Right lung (tissue), 5 donors: ENCODE results near the gene CD58. TPM values are rescaled to one million over a fixed set of nuclear protein-coding genes. Genes with fewer than 3 reads are reported as not detected.
"Not testable (repeated sequence)": the region's sequence is repeated elsewhere in the genome, so short reads cannot be mapped to it uniquely, and the experiment has no call there.

Experiments
- DNase-seq, 2 donors: peaks; one replicate each; pipeline ENCODE4 v3.0.0-alpha.2; 2013
- polyA plus RNA-seq, 5 donors: library from polyadenylated mRNA; unstranded; fragments of 120-200 nt; gene quantifications; one replicate each; pipeline versions ENCODE4 v1.2.1 to v1.2.3, GENCODE V29; 2013; ENCODE audit warnings: inconsistent platforms in 1 of 5, low replicate concordance in 1 of 5; ENCODE audit not compliant: insufficient read length in 5 of 5, insufficient read depth in 1 of 5

Gene CD58
- polyA plus RNA-seq, 5 donors = 9.6 to 16.9 (median 14.0) TPM

DNA sequence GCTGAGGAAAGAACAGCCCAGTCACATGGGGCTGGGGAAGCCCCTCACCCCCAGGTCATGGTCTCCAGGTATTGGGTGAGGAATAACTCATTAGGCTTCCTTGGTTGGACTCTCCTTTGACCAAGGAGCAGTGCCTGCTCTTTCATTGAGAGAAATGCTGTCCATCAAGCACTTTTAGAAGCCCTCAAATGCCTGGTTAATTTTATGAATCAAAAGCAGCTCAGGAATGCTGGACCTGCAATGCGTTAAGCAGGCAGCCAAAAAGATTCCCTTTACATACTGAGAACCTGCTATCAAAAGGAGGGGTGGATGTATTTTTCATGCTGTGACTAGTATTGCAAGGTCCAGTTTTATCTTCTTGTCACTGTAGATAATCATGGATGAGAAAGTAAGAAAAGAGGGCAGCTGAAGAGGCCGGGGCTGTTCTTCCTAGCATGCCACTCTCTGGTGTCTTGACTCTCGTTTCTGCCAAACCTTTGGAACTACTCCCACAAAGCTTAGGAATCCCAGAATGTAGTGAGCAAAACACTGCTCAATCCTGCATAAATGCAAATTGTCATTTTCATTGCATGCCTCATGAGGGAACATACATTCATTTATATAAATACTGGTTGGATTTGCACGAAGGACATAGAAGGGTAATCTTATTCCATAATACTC, 2.1 kb upstream of the CD58 start:
- no peak for DNase-seq

DNA sequence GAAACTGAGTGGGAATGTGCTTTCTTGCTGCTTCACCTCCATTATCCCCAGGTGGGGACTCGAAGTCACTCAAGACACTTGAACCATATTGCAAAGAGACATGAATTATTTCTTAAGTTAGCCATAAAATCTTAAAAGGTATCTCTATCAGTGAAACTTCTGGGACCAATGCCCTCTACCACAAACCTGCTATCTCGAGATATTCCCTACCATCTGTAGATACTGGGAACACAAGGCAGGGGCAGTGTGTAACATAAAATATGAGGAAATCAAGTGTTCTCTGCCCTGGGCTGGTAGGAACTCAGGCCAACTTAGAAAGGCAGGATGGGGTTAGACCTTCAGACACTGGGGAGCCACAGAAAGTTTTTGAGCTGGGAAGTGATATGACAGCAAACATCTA, 1.3 kb upstream of the CD58 start:
- DNase-seq = no peak

DNA sequence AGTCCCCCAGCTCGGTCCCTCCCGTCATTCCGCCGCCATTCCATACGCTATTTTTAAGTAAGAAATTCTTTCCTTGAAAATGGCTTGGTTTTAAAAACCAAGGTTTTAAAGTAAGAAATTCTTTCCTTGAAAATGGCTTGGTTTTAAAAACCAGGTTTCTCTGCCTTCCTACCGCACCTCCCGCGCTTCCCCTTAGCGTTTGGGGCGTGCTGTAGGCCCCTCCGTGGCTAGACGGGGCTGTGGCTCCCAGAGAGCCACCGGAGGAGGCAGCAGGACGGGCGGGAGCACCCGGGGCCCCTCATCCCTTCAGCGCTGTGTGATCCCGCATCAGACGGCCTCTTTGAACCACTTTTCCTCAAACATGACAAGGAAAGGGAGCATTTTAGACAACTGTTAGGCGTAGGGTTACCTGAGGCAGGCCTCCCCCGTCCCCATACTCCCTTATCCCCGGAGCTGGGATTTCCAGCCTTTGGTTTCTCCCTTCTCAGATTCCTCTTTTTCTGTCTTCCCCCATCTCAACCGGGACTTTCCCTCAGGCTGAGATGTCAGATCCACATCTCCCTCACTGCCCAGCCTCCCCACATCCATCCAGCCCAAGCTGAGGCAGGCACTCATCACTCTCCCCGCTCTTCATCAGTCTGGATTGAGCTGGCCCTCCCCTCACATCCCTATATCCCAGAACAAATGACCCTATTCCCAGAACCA, 541 bp upstream of the CD58 start:
- peak in 1 of 2 donors; percentile 11 for DNase-seq

DNA sequence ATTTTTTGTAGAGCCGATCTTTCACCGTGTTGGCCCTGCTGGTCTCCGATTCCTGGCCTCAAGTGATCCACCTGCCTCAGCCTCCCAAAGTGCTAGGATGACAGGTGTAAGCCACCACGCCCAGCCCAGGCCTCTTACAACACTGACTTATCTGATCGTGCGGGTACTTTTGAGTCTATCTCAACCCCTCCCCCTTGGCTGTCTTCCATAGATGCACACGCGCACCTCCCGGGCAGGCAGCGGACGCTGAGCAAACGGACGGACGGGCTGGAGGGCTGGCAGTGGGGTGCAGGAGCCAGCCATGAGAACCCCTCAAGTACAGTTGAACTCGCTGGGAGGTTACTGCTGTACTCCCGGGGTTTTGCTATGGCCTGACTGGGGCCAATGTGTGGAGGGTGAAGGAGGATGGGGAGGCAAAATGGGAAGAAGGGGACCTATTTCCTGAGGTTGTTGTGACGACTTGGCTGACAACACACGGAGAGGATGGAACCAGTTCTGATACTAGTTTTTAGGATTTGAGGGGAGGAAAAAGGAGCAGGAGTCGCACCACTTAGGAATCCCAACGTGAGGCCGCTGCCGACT, 959 bp downstream of the CD58 start:
- peak in 1 of 2 donors; percentile 21 for DNase-seq

DNA sequence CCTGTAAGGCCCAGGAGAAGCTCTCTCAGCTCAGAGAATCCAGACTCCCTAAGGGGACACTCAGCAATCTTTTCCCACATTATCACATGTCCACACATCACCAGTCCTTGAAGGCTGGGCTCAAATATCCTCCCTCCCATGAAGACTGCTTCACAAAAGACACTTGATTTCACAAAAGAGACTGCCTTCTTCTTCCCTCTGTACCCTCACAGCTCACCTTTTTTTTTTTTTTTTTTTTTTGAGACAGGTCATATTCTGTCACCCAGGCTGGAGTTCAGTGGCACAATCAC, 1.5 kb downstream of the CD58 start:
- DNase-seq = no peak

DNA sequence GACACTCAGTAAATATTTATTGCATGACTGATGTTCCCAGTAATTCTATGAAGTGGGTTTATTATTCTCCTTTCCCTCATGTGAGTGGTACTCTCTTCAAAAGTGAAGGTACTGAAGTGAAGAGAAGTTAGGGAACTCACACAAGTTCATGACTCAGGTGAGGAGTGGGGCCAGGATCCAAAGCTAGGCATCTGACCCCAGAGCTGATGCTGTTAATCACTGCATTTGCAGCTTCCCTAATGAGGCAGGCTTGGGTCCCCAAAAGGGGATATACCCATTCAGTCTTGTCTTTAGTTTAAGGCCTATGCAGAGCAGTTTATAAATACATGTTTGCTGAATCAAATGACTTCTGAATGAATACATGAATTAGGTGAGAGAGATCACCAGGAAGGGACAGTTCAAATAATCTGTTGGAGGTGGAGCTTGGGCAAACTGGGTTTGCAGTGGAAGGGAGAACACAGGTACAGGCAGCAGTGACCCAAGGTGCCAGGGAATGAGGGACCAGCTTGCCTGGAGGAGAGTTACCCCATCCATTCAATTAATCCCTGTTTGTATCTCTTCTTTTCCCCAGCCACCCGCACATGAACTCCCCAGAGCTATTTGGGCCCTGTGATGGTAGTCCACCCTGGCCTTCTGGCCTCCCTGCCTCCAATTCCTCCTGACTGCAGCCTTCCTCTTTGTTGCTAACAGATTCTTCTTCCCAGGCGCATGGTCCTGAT, 2.0 kb downstream of the CD58 start:
- DNase-seq = no peak

DNA sequence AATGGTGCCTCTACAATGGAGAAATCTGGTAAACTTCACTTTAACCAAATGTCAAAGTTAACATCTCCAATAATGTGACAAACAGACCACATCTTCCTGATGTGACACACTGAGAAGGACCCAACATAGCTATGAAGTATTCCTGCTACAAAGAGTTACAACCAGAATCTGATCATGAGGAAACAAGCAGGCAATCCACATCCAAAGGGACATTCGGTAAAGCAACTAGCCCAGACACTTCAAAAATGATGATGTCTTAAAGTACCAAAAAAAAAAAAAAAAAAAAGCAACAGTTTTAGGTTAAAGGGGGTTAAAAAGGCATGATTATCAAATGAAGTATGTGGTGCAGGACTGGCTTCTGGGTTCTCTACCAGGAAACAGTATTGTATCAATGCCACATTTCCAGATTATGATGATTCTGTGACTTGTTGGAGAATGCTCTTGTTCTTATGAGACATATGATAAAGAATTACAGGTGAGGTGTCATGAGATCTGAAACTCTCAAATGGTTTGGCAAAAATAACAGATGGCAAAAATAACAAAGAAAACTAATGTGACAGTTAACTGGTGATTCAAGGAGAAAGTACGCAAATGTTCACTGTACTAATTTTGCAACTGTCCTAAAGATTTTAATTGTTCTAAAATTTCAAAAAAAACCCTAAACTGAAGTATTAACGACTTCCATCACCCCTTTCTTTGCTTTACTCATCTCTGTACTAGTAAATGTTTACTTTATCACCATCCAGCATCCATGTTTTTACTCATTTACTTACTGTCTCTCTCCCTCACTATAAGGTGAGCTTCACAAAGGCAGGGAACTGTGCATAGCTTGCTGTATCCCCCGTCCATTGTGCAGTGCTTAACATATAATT, 2.8 kb downstream of the CD58 start:
- DNase-seq = no peak

DNA sequence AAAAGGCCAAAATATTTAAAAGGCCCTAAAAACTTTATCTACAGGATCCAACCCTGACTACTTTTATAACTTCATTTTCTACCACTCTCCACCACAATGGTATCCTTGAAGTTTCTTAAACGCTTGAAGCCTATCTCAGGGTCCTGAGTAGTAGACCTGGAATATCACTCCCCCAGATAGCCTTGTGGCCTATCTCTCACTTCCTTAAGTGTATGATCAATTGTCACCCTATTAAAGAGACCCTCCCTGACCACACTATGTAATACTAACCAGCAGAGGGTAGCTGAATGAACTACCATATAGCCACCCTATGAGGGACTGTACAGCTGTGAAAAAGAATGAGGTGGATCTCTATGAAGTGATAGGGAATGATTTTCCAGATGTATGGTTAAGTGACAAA, 5.6 kb downstream of the CD58 start:
- no peak for DNase-seq

DNA sequence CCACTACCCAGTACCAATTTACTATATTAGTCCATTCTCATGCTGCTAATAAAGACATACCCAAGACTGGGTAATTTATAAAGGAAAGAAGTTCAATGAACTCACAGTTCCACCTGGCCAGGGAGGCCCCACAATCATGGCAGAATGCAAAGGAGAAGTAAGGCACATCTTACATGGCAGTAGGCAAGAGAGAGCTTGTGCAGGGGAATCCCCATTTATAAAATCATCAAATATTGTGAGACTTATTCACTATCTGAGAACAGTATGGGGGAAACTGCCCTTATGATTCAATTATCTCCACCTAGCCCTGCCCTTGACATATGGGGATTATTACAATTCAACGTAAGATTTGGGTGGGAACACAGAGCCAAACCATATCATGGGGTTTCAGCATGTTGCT, 6.4 kb downstream of the CD58 start:
- DNase-seq = no peak

DNA sequence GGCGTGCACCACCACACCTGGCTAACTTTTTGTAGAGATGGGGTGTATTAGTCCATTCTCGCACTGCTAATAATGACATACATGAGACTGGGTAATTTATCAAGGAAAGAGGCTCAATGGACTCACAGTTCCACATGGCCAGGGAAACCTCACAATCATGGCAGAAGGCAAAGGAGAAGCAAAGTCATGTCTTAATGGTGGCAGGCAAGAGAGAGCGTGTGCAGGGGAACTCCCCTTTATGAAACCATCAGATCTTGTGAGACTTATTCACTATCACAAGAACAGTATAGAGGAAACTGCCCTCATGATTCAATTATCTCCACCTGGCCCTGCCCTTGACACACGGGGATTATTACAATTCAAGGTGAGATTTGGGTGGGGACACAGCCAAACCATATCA, 8.4 kb downstream of the CD58 start:
- not testable (repeated sequence) for DNase-seq

DNA sequence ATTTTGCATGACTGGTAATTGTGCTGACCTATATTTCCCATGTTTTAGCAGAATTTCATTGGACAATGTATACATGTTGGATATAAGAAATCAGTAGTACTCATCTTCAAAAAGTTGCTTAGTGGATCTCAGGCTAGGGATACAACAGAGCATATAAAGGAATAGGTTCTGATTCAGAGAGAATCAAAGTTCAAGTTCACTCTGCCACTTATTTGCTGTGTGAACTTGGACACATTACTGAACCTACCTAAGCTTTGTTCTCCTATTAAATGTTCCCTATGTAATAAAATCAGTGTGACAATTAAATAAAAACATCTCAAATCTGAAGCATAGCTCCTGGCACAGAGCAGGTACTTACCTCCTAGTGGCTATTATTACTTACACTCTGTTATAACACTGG, 9.3 kb downstream of the CD58 start:
- no peak for DNase-seq

DNA sequence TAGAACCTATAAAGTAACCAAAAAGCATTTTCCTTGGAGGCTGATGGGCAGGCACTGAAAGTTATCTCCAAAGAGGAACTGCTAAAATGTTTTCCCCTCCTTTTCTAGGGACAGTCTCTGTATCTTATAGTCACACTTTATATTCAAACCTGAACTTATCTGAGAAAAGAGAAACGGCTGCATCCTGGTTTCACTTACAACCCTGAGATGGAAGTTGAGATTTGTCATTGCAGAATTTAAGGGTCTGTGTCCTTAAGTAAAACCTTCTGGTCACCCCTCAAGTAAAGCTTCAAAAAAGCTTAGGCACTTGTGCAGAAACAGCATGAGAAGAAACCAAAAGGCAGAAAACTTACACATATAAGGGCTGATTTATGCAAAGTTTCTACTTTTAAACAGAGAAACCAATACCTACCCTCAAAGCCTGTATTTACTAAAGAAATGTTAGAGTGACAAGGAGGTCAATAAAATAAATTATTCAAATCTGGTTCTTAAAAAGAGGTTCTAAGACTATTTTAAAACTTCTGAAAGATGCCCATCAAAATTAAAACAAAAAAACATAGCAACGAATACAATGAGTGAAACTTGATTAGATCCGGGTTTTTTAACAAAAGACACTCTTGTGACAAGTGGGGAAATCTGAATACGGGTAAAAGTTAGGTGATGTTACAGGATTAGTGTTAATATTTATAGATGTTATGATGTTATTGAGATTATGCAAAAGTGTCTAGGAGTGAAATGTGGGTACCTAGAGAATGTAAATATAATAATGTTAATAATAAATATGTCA, 9.9 kb downstream of the CD58 start:
- no peak for DNase-seq

DNA sequence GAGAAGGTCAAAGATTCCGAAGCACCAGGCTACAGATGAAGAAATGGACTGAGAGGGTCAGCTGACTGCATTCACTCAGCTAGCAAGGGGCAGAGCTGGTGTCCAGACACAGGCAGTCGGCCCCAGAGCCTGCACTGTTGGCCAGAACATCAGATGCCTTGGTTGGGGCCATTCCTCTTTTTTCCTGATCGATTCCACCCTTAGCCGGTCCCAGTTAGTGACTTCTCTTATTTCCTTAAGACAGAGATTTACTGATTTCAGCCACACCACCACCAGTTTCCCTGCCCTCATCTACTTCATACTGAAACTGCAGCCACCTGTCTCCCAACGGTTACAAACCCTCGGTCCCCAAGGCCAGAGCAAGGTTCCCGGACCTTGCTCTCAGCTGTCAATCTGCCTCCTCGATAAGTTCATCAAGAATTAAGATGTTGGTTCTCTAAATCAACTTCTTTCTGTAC, 11.5 kb downstream of the CD58 start:
- DNase-seq = no peak

DNA sequence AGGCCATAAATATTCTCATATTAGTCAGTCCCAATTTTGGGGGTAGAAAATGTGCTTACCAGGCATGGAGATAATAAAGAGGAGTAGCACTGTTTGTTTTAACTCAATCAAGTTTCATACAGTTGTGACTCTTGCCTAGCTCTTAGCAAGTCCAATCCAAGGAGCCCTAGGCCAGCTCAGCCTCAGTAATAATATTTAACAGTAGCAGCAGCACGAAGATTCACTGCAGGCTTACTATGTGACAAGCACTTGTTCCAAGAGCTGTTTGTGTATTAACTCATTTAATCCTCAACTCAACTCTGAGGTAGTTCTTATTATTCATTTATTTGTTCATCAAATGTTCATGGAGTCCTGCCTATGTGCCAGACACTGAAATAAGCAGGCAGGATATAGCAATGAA, 12.3 kb downstream of the CD58 start:
- DNase-seq = no peak

DNA sequence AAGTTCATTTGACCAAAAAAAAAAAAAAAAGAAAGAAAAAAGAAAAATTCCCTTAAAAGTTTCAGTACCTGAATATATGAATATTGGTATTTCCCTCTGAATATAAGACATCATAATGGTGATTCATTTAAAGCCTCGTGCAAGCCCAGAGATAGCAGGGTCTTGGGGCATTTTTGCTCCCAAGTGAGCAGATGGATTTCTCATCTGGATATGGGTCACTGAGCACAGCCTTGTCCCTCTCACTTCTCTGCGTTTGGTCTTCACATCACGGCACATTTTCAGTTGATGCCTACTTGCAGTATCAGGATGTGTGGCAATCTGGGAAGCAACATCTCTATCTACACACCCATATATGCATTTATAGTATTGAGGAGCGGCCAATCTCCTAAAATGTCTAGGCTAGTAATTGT, 12.7 kb downstream of the CD58 start:
- DNase-seq = no peak

DNA sequence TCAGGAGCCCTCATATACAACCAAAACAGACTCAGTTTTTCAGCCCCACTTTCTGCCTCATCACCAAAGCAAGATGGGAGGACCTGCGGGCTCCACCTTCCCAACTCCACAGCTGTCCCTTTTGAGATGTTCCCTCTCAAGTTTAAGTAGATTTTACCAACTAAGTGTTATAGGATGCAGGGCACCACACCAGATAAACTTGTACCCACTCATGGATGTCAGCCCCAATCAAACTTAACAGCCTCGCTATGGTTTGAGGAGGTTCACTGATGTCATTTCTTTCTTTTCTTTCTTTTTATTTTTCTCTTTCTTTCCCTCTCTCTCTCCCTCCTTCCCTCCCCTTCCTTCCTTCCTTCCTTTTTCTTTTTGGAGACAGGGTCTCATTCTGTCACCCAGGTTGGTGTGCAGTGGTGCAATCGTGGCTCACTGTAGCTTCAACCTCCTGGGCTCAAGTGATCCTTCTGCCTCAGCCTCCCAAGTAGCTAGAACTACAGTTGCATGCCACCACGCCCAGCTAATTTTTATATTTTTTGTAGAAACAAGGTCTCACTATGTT, 13.4 kb downstream of the CD58 start:
- DNase-seq = no peak

DNA sequence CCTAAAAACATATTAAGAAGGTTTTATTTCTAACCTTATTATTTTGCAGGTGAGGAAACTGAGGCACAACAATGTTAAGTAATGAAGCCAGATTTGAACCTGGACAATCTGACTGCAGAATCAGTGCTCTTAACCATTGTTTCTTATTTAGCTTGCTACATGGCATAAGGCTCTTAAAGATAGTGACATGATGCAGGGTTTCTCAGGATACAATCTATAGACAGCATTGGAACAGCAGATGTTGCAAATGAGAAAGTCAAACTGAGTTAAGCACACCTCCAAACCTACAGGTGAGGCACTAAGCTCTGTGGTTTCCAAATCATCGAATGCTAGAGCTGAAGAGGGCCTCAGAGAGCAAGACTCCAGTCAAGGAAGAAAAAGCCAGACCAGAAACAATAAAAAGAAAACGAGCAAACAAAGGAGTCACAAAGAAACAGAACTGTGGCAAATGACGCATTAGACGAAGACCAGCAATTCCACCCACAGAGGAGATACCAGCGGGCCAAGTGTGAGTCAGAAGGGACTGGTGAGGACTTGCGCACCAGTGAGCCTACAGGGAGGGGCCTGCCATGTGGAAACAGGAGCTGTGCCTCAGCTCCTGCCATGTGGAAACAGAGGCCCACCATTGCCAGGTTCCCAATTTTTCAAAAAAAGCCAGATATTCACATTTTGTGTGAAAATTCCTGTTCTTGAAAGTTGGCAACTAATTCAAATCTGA, 14.4 kb downstream of the CD58 start:
- no peak for DNase-seq

DNA sequence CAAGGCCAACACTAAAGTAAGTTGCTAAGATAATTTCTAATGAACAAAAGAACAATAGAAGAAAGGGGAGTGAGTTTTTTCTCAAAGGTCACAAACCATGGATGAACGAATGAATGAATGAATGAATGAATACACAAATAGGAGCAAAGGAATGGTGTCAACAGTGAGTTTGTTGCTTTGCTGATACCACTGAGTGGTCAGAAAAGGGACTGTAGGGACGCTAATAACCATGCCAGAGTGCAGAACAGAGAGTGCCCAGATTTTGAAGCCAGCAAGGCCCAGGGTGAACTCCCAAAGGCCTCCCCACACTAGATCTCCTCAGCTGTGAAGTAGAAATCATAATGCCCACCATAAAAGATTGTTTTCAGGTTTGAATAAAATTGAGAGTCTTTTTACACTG, 15.9 kb downstream of the CD58 start:
- no peak for DNase-seq

DNA sequence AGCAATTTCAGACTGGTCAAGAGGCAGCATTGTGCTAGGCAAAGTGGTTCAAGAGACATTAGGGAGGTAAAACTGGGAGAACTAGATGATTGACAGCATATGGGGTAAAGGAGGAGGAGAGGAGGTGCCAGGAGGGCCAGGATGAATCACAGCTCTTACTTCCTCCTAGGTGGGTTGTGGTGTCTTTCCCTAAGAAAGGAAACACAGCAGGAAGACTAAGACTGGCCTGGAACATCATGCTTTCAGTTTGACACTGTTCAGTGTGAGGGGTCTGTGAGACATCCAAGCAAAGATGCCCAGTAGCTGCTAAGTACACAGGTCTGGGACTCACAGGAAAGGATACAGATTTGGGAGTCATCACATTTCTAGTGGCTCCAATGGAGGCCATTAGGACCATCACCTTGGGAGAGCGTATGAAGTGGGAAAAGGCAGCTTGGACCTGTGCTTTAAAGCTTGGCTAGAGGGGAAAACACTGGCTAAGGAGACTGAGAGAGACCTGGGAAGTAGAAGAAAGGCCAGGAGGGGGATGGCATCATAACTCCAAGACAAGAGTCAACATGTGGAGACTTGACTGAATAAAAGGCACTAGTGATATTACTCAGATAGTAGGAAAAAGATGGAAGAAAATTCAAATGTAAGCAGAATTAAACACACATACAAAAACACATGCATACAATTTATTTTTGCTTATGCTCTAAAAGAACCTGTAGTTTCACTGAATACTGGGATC, 17.3 kb downstream of the CD58 start:
- no peak for DNase-seq
